ENCODE data around the gene UNC5B.

DNA sequence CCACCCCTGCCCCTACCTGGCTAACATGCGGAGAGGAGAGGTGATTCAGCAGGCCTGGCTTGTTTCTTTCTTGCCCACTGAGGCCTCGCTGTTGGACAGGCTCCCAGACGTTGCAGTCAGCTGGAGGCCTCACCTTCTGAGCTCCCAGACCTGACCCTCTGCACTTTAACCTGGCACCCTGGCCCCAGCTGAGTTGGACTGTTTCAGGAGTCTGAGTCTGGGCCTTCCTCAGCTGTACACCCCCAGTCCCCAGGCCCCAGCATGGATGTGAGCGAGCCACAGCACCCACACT, 35.0 kb downstream of the UNC5B start:
- TF ChIP-seq POLR2A (IDR thresholded peaks at IDR 0.05), result no peak
- TF ChIP-seq, protein P1, sequence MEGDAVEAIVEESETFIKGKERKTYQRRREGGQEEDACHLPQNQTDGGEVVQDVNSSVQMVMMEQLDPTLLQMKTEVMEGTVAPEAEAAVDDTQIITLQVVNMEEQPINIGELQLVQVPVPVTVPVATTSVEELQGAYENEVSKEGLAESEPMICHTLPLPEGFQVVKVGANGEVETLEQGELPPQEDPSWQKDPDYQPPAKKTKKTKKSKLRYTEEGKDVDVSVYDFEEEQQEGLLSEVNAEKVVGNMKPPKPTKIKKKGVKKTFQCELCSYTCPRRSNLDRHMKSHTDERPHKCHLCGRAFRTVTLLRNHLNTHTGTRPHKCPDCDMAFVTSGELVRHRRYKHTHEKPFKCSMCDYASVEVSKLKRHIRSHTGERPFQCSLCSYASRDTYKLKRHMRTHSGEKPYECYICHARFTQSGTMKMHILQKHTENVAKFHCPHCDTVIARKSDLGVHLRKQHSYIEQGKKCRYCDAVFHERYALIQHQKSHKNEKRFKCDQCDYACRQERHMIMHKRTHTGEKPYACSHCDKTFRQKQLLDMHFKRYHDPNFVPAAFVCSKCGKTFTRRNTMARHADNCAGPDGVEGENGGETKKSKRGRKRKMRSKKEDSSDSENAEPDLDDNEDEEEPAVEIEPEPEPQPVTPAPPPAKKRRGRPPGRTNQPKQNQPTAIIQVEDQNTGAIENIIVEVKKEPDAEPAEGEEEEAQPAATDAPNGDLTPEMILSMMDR (IDR thresholded peaks at IDR 0.05), result no peak
